PC-9 (cell line): ENCODE data around the gene KDM4B. TPM values are rescaled to one million over a fixed set of nuclear protein-coding genes. Genes with fewer than 3 reads are reported as not detected.

ENCODE experiments used
- BruUV-seq: library from RNA; stranded (reverse); fragments of 400-500 nt; replicated peaks from 2 replicates; lab custom pipeline; 2021; lab: Mats Ljungman, UMichigan
- CTCF ChIA-PET: fragments of 300-600 bp; sonication (Branson Sonifier 250); formaldehyde crosslinking; loops from one replicate; lab custom pipeline; 2022; ENCODE audit warnings: antibody characterized with exemption; lab: Charles Lee
- POLR2A ChIA-PET: fragments of 300-600 bp; sonication (Branson Sonifier 250); formaldehyde crosslinking; loops from one replicate; lab custom pipeline; 2022; ENCODE audit warnings: antibody characterized with exemption; ENCODE audit not compliant: unreplicated experiment; lab: Charles Lee
- DNase-seq, 2 experiments: peaks; one replicate each; pipeline versions ENCODE4 v3.0.0 to v3.0.0-alpha.2; 2015 to 2022; ENCODE audit warnings: mixed read lengths in 1 of 2
- H2AFZ ChIP-seq: fragments of 200-600 bp; sonication (generic); 2 replicates; pipeline ENCODE4 v1.8.1; 2017; ENCODE audit warnings: antibody characterized with exemption
- H3F3A ChIP-seq: fragments of 200-600 bp; sonication (generic); 2 replicates; pipeline ENCODE4 v1.8.1; 2017; ENCODE audit warnings: antibody characterized with exemption, mild to moderate bottlenecking, low read depth; ENCODE audit not compliant: insufficient read depth
- H3K27ac ChIP-seq: fragments of 200-600 bp; sonication (generic); 2 replicates; pipeline ENCODE4 v1.6.1; 2016; ENCODE audit warnings: mixed run types
- H3K27me3 ChIP-seq: fragments of 200-600 bp; sonication (generic); 2 replicates; pipeline ENCODE4 v1.6.1; 2016; ENCODE audit warnings: low read depth, mixed run types; ENCODE audit not compliant: insufficient read depth
- H3K36me3 ChIP-seq: fragments of 200-600 bp; sonication (generic); 2 replicates; pipeline ENCODE4 v1.6.1; 2016; ENCODE audit warnings: low read depth, mixed run types
- H3K4me1 ChIP-seq: fragments of 200-600 bp; sonication (generic); replicated peaks from 2 replicates; pipeline ENCODE4 v1.6.1; 2016; ENCODE audit warnings: mixed run types; ENCODE audit not compliant: insufficient read depth
- H3K4me2 ChIP-seq: fragments of 200-600 bp; sonication (generic); 2 replicates; pipeline ENCODE4 v1.6.1; 2017; ENCODE audit warnings: mixed run types
- H3K4me3 ChIP-seq: fragments of 200-600 bp; sonication (generic); 2 replicates; pipeline ENCODE4 v1.6.1; 2016; ENCODE audit warnings: mixed run types
- H3K79me2 ChIP-seq: fragments of 200-600 bp; sonication (generic); 2 replicates; pipeline ENCODE4 v1.6.1; 2017; ENCODE audit warnings: low read depth, mixed run types
- H3K9me2 ChIP-seq: fragments of 200-600 bp; sonication (generic); 2 replicates; pipeline ENCODE4 v1.8.1; 2017; ENCODE audit warnings: mild to moderate bottlenecking; ENCODE audit not compliant: insufficient read depth
- H3K9me3 ChIP-seq: fragments of 200-600 bp; sonication (generic); 2 replicates; pipeline ENCODE4 v1.8.1; 2016; ENCODE audit warnings: low read depth; ENCODE audit not compliant: insufficient read depth
- H4K20me1 ChIP-seq: fragments of 200-600 bp; sonication (generic); 2 replicates; pipeline ENCODE4 v1.8.1; 2017; ENCODE audit not compliant: insufficient read depth
- EZH2 ChIP-seq: fragments of 200-600 bp; sonication (generic); IDR thresholded peaks from 2 replicates; pipeline ENCODE4 v1.8.0; 2017; ENCODE audit warnings: antibody characterized with exemption, low read depth
- intact Hi-C: fragments of 100-400 bp; cut with micrococcal nuclease; formaldehyde crosslinking; loops from one replicate; pipeline ENCODE4 v1.10.0; 2022; ENCODE audit not compliant: unreplicated experiment
- total RNA-seq: library from RNA; stranded (reverse); gene quantifications from 2 replicates; pipeline ENCODE4 v1.2.3, GENCODE V29; 2021
- TF ChIP-seq, protein P1 (sequence below): fragments of 200-600 bp; sonication (generic); conservative IDR thresholded peaks from 2 replicates; pipeline ENCODE4 v1.6.1; 2017; ENCODE audit warnings: mixed run types, antibody characterized with exemption, mild to moderate bottlenecking, moderate library complexity

The KDM4B gene
- total RNA-seq, 1 experiment from 2014 or later, result 19.5 TPM

DNA sequence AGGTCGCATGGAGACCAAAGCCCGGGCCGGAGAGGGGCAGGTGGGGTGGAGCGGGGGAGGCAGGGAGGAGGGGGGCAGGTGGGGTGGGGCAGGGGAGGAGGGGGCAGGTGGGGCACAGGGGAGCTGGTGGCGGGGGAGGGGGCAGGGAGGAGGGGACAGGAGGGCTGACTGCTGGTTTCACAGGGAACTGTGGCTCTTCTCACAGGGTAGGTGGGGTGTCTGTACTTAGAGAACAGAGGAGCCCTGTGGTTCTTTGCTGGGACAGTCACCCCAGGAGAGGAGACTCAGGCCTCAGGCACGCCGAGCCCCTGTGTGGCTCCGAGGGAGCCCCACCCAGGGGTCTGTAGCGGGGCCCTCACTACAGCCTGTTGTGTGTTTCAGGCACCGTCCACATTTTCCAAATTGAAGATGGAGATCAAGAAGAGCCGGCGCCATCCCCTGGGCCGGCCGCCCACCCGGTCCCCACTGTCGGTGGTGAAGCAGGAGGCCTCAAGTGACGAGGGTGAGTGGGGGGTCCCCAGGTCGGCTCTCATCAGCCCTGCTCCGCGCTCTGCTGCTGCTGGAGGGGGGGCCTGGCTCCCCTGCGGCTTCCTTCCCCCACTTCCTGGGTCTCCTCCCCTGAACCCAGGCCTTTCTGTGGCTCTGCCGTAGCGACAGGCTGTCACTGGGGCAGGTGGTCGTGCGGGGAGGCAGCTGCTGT is 162.7 kb downstream of the KDM4B start:
- H3K36me3 ChIP-seq, result no peaks in the 10 kb centered on the region
- no TSS peak for BruUV-seq
- POLR2A ChIA-PET, result no interaction called here
- no peaks in the 10 kb centered on the region for H3K27me3 ChIP-seq
- no peak for DNase-seq
- no peak overlapping the region for H3K27ac ChIP-seq
- TF ChIP-seq, protein P1, sequence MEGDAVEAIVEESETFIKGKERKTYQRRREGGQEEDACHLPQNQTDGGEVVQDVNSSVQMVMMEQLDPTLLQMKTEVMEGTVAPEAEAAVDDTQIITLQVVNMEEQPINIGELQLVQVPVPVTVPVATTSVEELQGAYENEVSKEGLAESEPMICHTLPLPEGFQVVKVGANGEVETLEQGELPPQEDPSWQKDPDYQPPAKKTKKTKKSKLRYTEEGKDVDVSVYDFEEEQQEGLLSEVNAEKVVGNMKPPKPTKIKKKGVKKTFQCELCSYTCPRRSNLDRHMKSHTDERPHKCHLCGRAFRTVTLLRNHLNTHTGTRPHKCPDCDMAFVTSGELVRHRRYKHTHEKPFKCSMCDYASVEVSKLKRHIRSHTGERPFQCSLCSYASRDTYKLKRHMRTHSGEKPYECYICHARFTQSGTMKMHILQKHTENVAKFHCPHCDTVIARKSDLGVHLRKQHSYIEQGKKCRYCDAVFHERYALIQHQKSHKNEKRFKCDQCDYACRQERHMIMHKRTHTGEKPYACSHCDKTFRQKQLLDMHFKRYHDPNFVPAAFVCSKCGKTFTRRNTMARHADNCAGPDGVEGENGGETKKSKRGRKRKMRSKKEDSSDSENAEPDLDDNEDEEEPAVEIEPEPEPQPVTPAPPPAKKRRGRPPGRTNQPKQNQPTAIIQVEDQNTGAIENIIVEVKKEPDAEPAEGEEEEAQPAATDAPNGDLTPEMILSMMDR, result no peak
- TF ChIP-seq EZH2, result no peak
- intact Hi-C loops, result no loop called here
- H3F3A ChIP-seq, result no peaks in the 10 kb centered on the region
- no peaks in the 10 kb centered on the region for H3K79me2 ChIP-seq
- CTCF ChIA-PET, result interaction anchor here (0.6 kb wide), 1 partner anchor 83 kb away, joined by 13 read pairs; no protein-coding TSS in a partner anchor
- no peak overlapping the region for H2AFZ ChIP-seq
- no peak overlapping the region for H3K4me3 ChIP-seq
- H3K4me1 ChIP-seq, result peaks cover 11% of the 10 kb centered on the region; the same call in 1 of the 2 replicates
- no peak overlapping the region for H3K4me2 ChIP-seq
- no peaks in the 10 kb centered on the region for H3K9me3 ChIP-seq
- H4K20me1 ChIP-seq, result no peaks in the 10 kb centered on the region
- no peaks in the 10 kb centered on the region for H3K9me2 ChIP-seq

DNA sequence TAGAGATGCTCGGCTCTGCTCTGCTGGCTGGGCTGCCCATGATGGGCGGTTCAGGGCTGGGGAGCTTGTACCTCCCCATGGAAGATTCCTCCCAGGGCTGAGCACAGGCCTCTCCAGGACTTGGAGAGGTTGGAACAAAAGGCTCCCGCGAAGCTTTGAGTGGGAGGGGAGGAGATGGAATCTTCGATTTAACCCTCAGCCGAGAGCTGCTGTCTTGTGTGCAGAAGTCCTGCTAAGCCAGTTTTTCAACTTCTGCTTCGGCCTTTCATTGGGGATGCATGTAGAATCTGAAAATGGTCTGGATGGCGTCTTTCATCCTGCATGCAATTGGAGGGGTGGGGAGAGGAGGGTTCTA is 163.3 kb downstream of the KDM4B start:
- no peak overlapping the region for H3K4me2 ChIP-seq
- no TSS peak for BruUV-seq
- no peak overlapping the region for H2AFZ ChIP-seq
- no peaks in the 10 kb centered on the region for H4K20me1 ChIP-seq
- no peaks in the 10 kb centered on the region for H3K9me3 ChIP-seq
- DNase-seq, result peak; percentile 59
- no peaks in the 10 kb centered on the region for H3K79me2 ChIP-seq
- intact Hi-C loops, result no loop called here
- H3K9me2 ChIP-seq, result no peaks in the 10 kb centered on the region
- no peaks in the 10 kb centered on the region for H3F3A ChIP-seq
- no peaks in the 10 kb centered on the region for H3K36me3 ChIP-seq
- H3K4me3 ChIP-seq, result no peak overlapping the region
- CTCF ChIA-PET, result no interaction called here
- H3K27ac ChIP-seq, result no peak overlapping the region
- POLR2A ChIA-PET, result interaction anchor here (0.6 kb wide), 1 partner anchor 1398 kb away, joined by 3 read pairs; no protein-coding TSS in a partner anchor
- TF ChIP-seq EZH2, result no peak
- TF ChIP-seq, protein P1, result no peak
- peaks cover 11% of the 10 kb centered on the region; the same call in 1 of the 2 replicates for H3K4me1 ChIP-seq
- H3K27me3 ChIP-seq, result no peaks in the 10 kb centered on the region

DNA sequence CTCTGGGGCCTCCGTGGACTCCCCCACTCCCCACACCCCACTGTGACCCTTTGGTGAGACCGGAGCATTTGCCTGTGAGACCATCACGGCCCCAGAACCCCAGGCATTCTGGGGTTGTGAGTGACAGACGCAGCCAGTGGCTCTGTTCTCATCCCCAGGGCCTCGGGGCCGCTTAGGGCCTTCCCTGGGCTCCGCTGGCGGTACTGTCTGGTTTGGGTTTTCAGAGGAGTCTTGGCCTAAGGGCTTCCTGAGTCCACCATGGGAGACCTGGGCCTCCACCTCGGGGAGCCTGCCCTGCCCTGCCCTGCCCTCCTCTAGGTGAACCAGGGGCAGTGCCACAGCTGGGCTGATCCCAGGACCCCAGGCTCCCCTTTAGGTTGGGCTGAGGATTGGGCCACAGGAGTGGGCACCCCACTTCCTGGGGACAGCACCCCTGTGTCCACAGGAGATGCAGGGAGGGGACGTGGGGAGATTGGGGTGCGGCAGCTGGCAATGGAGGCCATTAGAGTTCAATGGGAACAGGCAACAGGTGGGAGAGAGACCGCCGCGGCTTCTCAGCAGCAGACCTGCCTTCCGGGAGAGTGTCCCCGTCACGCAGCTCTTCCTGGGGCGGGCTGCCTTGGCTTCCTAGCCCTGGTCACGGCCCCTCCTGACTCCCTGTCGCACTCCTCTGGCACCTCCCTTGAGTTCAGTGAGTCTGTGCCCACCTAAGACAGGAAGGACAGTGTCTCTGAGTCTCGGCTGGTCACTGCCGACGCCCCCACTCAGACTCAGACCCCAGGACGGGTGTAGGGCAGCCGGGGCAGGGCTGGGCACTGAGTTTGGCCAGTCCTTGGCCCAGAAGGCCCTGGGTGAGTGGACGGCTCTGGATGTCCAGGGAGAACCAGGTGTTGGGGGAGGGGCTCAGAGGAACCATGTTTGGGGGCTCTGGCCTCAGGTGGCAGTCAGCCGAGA is 164.1 kb downstream of the KDM4B start:
- TF ChIP-seq EZH2, result no peak
- TF ChIP-seq, protein P1, result no peak
- H3K27me3 ChIP-seq, result no peaks in the 10 kb centered on the region
- H3K4me1 ChIP-seq, result peaks cover 11% of the 10 kb centered on the region; the same call in 1 of the 2 replicates
- H3K36me3 ChIP-seq, result no peaks in the 10 kb centered on the region
- H3K9me3 ChIP-seq, result no peaks in the 10 kb centered on the region
- CTCF ChIA-PET, result no interaction called here
- H4K20me1 ChIP-seq, result no peaks in the 10 kb centered on the region
- POLR2A ChIA-PET, result interaction anchor here (0.6 kb wide), 1 partner anchor 1397 kb away, joined by 3 read pairs; no protein-coding TSS in a partner anchor
- H3K79me2 ChIP-seq, result no peaks in the 10 kb centered on the region
- H3K27ac ChIP-seq, result no peak overlapping the region
- no peak overlapping the region for H3K4me2 ChIP-seq
- BruUV-seq, result no TSS peak
- H3K9me2 ChIP-seq, result no peaks in the 10 kb centered on the region
- H3F3A ChIP-seq, result no peaks in the 10 kb centered on the region
- no peak overlapping the region for H2AFZ ChIP-seq
- intact Hi-C loops, result no loop called here
- H3K4me3 ChIP-seq, result no peak overlapping the region
- no peak for DNase-seq
